ENCODE results near the gene DMBT1.
"Not testable (repeated sequence)": the region's sequence is repeated elsewhere in the genome, so short reads cannot be mapped to it uniquely, and the experiment has no call there.

The DMBT1 gene

DNA sequence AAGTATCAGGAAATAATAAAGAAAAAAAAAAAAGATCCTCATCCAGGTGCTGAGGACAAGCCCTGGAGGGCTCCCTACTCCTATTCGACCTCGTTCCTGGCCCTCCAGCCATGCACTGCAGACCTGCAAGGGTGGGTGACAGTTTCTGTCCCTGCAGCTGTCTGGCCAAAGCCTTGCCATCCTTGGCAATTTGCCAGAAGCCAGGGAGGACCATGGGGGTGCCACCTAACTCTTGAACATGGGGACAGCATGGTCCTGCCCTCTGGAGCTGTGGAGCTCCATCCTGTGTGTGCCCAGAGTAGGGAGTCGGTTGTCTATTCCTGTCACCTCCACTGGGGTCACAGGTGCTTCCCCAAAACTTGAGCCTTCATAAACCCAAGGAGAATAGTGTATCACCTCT lies 27.8 kb downstream of the DMBT1 start:
- no peak for DNase-seq

DNA sequence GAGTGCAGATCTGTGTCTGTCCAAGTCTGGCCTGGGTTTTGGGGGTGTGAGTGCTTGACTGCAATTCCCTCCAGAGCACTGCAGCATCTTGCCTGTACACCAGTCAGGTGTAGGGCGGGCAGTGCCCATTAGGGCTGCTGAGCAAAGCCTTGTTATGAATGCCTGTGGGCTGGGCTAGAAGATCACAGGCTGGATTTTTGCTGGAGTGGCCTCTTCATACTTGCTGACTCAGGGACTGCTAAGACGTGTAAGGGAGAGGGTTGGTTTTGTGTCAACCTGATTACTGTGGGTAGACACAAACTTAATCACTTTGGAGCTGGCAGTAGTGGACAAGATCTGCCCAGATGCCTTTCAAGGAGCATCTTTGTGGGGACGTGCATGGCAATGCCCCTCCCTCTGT lies 29.6 kb downstream of the DMBT1 start:
- DNase-seq = no peak

DNA sequence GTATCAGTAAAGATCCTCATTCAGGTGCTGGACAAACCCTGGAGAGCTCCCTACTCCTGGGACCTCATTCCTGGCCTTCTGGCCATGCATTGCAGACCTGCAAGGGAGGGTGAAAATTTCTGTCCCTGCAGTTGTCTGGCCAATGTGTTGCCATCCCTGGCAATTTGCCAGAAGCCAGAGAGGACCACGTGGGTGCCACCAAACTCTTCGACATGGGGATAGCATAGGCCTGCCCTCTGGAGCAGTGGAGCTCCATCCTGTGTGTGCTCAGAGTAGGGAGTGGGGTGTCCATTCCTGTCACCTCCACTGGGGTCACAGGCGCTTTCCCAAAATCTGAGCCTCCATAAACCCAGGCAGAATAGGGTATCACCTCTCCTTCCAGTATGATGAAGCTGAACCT lies 31.2 kb downstream of the DMBT1 start:
- no peak for DNase-seq

DNA sequence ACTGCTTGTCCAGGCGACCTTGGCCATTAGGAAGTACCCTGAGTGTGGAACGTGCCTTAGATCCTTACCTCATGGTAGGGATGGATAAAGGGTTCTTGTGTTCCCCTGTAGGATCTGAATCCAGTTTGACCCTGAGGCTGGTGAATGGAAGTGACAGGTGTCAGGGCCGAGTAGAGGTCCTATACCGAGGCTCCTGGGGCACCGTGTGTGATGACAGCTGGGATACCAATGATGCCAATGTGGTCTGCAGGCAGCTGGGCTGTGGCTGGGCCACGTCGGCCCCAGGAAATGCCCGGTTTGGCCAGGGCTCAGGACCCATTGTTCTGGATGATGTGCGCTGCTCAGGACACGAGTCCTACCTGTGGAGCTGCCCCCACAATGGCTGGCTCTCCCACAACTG lies 31.6 kb downstream of the DMBT1 start:
- DNase-seq = no peak

DNA sequence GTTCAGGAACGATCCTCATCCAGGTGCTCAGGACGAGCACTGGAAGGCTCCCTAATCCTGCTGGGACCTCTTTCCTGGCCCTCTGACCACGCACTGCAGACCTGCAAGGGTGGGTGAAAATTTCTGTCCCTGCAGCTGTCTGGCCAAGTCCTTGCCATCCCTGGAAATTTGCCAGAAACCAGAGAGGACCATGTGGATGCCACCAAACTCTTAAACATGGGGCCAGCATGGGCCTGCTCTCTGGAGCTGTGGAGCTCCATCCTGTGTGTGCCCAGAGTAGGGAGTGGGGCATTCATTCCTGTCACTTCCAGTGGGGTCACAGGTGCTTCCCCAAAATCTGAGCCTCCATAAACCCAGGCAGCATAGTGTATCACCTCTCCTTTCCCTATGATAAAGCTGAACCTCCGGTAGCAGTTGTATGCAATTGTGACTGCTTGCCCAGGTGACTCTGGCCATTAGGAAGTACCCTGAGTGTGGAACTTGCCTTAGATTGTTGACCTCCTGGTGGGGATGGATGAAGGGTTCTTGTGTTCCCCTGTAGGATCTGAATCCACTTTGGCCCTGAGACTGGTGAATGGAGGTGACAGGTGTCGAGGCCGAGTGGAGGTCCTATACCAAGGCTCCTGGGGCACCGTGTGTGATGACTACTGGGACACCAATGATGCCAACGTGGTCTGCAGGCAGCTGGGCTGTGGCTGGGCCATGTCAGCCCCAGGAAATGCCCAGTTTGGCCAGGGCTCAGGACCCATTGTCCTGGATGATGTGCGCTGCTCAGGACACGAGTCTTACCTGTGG lies 57.1 kb downstream of the DMBT1 start:
- no peak for DNase-seq

DNA sequence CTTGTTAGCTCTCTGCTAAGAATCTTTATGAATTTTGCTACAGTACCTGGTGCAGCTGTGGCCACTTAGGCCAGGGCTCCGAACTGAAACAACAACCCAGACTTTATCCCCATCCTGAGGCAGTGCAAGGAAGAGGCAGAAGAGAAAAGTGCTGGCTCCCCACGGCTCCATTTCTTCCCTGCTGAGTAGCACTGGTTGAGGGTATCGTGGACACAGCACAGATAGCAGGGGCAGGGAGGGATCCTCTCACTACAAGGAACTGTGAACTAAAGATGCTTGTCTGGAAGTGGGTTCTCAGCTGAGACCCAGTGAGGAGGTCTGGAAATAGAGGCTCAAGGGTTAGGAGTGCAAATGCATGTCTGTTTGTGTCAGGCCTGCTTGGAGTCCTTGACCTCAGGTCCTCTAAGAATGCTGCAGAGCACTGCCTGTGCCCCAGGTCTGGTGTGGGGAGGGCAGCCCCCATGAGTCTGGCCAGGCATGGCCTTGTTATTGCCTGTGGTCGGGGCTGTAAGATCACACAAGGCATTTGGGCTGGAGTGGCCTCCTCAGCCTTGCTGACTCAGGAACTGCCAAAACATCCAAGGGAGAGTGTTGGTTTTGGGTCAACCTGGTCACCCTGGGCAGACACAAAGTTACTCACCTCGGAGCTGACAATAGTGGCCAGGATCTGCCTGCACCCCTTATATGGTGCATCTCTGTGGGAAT lies 58.1 kb downstream of the DMBT1 start:
- no peak for DNase-seq

DNA sequence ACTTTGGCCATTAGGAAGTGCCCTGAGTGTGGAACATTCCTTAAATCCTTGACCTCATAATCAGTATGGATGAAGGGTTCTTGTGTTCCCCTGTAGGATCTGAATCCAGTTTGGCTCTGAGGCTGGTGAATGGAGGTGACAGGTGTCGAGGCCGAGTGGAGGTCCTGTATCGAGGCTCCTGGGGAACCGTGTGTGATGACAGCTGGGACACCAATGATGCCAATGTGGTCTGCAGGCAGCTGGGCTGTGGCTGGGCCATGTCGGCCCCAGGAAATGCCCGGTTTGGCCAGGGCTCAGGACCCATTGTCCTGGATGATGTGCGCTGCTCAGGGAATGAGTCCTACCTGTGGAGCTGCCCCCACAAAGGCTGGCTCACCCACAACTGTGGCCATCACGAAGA lies 60.4 kb downstream of the DMBT1 start:
- not testable (repeated sequence) for DNase-seq

DNA sequence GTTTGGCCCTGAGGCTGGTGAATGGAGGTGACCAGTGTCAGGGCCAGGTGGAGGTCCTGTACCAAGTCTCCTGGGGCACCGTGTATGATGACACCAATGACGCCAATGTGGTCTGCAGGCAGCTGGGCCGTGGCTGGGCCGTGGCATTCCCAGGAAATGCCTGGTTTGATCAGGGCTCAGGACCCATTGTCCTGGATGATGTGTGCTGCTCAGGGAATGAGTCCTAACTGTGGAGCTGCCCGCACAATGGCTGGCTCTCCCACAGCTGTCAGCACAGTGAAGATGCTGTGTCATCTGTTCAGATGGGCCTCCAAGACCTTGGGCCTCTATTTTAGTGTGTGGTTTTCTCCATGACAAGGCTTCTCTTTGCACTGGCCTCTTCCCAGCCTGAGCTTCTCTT lies 64.0 kb downstream of the DMBT1 start:
- no peak for DNase-seq

DNA sequence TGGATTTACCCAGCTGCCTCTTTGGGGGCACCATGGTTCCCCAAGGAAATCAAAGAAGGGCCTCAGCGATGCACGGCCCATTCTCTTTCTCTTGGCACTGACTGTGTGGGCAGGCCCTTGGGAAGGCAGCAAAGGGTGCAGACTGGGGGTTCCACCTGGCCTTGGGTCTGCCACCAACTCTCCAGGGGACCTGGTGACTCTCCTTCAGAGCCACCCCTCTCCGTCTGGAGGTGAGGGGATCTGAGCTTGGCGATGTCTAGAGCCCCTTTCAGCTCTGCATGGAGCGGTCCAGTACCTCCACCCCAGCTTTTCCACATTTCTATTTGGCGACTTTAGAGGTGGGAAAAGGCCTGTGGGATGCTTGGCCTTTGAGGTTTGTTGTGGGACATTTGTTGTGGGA lies 70.0 kb downstream of the DMBT1 start:
- no peak for DNase-seq

DNA sequence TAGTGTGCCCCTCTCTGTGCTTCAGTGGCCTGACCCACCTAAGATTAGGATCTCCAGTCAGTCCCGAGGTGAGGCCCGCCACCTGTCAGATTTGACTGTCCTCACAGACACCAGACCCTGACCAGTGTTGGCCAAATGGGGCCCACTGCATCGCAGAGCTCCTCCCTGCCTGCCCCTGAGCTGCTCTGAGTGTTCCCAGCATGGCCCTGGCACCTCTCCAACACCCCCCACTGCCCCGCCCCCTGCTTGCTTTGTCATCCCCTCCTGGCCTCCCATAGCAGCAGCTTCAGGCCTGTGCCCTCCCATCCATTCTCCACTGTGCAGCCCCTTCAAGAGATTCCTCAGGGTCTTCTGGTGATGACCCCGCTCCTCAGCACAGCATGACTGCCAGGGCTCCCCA lies 71.5 kb downstream of the DMBT1 start:
- DNase-seq = no peak

DNA sequence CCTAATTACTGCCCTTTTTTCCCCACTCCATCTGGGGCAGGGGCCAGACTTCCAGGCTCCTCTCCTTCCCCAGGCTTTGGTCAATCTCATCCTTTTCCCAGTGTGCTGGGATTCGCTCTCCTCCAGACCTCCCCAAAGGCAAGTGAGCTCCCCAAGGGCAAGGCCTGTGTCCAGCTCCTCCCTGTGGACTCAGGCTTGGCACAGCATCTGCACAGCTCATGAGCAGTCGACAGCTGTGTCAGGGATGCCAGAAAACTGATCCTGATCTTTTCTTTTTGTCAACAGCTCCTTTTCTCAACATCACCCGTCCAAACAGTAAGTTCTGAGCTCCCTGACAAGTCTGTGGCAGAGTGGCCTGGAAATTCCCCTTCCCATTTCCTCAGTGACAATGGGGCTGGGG lies 72.0 kb downstream of the DMBT1 start:
- no peak for DNase-seq

DNA sequence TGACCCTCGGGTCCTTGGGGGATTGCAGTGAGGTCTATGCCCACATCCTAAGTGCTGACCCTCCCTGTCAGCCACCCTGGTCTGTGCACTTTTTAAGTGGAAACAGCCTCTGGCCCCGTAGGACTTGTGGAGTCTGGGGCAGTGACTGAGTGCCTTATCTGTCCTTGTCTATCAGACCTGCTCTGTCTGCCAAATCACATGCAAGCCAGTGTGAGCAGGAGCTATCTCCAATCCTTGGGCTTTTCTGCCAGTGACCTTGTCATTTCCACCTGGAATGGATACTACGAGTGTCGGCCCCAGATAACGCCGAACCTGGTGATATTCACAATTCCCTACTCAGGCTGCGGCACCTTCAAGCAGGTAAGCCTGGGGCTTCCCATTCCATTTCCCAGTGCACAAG lies 76.4 kb downstream of the DMBT1 start:
- DNase-seq = no peak

DNA sequence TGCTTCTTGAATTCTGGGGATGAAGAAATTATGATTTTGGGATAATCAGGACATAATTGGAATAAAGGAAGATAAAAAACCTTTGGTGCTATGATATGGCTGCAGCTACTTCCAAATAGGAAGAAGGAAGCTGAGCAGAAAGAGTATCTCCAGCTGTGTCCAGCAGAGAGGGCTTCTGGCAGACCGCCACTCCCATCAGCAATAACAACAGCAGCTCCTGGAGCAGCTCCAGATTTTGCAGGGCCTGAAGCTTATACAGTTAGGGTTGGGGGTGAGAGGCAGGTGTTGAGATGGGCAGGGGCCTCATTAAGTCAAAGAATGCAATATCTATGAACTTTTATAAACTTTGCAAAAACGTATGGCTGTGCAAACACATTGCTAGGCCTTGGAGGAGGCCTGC lies 76.8 kb downstream of the DMBT1 start:
- no peak for DNase-seq

DNA sequence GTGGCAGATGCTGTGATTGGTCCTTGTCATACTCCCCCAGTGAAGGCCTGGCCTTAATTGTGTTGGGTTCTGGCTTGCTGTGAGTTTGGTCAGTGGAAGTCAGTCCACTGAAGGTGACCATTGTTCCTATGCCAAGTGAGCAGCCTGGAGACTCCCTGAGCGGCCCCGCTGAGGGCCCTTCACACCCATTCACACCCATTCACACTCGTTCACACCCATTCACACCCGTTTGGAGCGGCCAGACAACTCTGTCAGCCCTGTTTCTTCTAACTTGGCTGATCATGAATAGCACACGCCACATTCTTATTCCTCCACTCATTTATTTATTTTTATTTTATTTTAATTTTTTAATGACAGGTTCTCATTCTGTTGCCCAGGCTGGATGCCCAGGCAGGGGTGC lies 77.6 kb downstream of the DMBT1 start:
- DNase-seq = no peak

DNA sequence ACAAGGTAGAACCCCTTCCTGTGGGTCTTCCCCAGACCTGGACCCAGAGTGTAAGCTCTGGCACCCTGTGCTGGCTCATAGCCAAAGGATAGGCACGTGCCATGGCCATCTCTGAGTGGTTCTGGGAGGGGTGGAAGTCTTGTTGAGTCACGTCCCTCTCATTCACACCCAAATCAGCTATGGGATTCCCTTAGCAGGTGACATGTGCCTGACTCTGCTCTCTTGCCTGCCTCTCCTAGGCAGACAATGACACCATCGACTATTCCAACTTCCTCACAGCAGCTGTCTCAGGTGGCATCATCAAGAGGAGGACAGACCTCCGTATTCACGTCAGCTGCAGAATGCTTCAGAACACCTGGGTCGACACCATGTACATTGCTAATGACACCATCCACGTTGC lies 79.2 kb downstream of the DMBT1 start:
- no peak for DNase-seq

DNA sequence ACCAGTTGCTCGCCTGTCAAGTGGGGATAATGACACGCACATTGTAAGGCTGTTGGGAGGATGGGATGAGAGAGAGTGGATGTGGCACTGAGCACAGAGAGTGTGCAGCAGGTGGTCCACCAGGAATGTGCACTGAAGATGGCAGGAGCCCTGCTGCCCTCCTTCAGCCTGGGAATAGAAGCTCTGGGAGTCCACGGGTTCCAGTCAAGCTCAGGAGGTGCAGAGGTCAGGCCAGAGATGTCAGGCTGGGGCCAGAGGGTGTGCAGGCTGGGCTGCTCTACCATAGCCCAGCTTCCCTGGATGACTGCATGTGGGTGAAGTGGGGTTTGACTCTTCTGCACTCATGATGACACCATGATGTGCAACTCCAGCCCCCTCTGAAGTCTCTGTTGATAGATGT lies 80.4 kb downstream of the DMBT1 start:
- DNase-seq = no peak

DNA sequence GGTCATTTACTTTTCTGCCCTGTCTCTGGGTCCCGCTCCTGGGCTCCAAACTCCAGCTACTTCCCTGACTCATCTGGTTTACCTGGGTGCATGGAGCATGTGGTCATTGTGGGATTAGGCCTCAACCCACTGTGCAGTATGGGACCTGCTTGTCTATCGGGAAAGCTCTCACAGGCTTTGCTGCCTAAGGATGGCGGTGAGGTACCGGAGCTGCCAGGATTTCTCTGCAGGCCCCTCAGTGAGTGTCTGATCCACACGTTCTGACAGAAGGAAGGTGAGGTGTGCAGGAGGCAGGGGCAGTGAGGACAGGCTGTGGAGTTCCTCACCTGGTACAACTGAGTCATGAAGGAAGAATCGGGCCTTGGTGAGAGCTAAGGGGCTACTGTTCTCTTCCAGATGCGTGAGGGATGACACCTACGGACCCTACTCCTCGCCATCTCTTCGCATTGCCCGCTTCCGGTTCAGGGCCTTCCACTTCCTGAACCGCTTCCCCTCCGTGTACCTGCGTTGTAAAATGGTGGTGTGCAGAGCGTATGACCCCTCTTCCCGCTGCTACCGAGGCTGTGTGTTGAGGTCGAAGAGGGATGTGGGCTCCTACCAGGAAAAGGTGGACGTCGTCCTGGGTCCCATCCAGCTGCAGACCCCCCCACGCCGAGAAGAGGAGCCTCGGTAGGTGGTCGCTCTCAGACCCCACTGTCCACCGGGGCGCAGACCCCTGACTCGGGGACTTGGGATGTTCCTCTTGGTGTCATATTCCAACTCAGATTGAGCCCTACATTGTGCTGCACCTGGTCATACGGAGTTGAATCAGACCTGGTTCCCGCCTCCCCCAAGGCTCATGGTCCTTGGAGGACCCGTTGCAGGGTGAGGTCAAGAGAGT lies 82.4 kb downstream of the DMBT1 start:
- DNase-seq = no peak

DNA sequence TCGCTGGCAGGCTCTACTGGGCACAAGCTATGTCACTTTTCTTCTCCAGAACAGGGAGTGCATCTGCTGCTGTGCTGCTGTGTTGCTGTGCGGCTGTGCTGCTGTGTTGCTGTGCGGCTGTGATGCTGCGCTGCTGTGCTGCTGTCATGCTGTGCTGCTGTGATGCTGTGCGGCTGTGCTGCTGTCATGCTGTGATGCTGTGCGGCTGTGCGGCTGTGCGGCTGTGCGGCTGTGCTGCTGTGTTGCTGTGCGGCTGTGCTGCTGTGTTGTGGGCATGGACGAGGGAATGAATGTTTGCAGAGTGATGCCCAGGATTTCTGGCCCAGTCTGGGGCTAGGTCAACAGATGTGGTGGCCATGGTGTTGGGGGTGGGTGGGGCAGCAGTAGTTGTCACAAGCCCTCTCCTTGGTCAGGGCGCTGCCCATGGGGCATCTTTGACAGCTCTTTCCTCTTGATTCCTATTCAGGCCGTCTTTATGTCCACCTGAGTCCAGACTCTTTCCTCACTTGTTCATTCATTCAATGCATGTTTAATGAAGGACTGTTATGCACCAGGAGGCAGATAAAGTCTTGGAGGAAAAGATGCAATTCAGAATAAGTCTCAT lies 83.5 kb downstream of the DMBT1 start:
- no peak for DNase-seq

DNA sequence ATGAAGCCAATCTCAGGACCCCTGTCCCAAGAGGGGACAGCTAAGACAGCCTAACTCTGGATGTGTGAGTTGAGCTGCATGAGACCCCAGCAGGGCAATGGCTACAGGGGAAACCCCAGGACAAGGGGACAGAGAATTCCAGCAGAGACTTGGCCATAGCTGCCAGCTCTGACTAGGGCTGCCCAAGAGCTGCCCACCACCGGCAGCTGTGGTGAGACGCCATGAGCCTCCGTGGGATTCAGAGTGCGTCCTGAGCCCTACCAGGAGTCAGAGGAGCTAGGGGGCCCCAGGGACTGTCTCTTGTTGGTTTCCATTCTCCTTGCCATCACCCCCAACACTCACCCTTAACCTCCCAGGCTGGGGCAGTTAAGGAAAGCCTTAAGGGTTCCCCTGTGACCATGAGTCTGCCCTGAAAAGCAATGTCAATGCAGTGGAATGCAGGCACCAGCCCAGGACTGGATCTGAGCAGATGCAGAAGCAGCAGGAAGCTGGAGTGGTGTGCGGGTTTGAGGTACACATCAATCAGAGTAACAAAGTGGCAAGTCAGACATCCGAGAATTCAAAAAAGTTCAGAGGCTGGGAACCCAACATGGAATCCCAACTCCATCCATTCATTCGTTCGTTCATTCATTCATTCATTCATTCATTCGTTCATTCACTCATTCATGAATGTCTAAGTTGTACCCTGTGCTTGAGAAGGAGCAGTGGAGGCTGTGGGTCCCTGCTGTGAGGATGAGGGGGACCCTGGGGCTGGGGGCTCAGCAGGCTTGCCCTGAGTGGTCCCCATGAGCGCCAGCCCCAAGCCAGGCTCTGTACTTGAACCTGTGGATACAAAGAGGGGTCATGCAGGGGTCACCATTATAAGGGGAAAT lies 86.2 kb downstream of the DMBT1 start:
- no peak for DNase-seq

DNA sequence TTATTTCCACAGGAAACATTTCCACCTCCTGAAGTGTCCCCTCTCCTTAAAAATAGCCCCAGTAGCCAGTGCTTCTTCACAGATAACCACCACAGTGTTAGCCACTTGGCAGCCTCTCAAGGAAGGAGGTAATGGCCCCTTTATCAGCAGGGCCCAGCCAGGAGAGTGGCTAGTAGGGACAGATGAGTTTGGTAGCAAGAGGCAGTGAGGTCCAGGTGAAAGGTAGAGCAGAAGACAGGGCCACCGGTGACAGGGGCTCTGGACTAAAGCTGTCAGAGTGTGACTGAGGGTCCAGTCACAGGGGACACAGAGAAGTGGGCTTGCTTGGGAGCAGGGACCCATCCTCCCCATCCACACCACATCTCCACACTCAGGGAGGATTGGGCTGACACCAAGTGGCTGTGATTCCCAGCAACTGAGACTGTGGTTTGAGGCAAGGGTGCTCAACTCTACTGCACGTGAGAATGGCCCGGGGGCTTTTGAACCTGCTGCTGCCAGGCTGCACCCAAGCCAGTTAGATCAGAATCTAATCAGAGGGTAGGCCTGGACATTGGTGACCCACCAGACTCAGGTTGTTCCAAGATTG lies 86.9 kb downstream of the DMBT1 start:
- DNase-seq = no peak

DNA sequence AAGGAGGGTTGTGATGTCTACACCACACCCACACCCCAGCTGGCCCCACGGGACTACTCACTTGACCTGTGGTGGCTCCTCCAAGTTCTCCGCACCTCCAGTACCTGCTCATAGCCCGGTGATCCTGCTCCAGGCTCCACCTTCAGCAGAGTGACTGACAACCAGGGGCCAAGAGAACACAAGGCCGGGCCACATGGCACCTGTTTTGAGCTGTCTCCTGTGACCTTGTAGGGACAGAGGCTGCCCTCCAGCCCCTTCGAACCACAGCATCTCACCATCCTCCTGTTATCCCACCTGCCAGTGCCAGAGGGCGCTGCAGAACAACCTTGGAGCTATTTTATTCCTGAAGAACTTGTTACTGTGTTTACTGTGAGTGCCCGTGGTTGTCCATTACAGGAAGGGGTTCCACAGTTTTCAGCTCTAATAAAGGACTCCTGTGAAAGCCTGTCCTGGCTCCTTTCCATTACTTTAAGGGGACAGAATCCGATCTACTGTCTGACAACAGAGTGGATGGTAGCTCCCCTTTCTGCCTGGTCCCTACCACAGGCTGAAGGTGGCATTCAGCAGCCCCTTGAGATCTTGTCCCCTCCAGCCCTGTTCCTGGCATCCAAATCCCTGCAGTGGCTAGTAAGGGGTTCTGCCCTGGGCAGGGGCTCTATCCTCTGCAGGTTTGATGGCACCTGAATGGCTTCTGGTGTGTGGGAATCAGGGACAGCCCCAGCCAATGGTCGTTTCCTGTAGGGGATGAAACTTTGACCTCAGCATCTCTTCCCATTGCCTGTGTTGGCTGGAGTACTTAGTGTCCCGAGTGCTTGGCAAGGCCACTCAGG lies 88.3 kb downstream of the DMBT1 start:
- peak; percentile 39 for DNase-seq

Measured in 8988T (cell line).